GM21515 (cell line): ENCODE data around the gene GNPNAT1.
A peak's percentile ranks its signal among the peaks of the same experiment; 100 is the strongest.
"Not testable (repeated sequence)": the region's sequence is repeated elsewhere in the genome, so short reads cannot be mapped to it uniquely, and the experiment has no call there.

Experiments
- ATAC-seq: cut with Tn5 transposase; IDR thresholded peaks from one replicate; pipeline ENCODE4 v1.9.1; 2021; ENCODE audit not compliant: unreplicated experiment

Gene GNPNAT1

GRCh38 chr14:52729925-52730708 lies 61.3 kb downstream of the GNPNAT1 start, which contains the start of gene STYX:
STYX (plus strand) TSS chr14:52730166; CDS start chr14:52730475, 309 bp downstream.
- peak; percentile 91 for ATAC-seq

GRCh38 chr14:52729585-52729924 lies 61.9 kb downstream of the GNPNAT1 start:
- ATAC-seq, result no peak

- not testable (repeated sequence) for ATAC-seq
Measured at GRCh38 chr14:52729035-52729434, 62.4 kb downstream of the GNPNAT1 start.

- not testable (repeated sequence) for ATAC-seq
Measured at GRCh38 chr14:52727509-52727908, 63.9 kb downstream of the GNPNAT1 start.
